ENCODE measurements around the gene C15orf62. TPM values are rescaled to one million over a fixed set of nuclear protein-coding genes. Genes with fewer than 3 reads are reported as not detected.

Gene C15orf62, protein sequence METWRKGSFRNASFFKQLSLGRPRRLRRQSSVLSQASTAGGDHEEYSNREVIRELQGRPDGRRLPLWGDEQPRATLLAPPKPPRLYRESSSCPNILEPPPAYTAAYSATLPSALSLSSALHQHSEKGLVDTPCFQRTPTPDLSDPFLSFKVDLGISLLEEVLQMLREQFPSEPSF
- 0.03 TPM in 1 of 2 replicates, not detected in the other for total RNA-seq (2014; rRNA removed; shearing (Covaris generic))

DNA sequence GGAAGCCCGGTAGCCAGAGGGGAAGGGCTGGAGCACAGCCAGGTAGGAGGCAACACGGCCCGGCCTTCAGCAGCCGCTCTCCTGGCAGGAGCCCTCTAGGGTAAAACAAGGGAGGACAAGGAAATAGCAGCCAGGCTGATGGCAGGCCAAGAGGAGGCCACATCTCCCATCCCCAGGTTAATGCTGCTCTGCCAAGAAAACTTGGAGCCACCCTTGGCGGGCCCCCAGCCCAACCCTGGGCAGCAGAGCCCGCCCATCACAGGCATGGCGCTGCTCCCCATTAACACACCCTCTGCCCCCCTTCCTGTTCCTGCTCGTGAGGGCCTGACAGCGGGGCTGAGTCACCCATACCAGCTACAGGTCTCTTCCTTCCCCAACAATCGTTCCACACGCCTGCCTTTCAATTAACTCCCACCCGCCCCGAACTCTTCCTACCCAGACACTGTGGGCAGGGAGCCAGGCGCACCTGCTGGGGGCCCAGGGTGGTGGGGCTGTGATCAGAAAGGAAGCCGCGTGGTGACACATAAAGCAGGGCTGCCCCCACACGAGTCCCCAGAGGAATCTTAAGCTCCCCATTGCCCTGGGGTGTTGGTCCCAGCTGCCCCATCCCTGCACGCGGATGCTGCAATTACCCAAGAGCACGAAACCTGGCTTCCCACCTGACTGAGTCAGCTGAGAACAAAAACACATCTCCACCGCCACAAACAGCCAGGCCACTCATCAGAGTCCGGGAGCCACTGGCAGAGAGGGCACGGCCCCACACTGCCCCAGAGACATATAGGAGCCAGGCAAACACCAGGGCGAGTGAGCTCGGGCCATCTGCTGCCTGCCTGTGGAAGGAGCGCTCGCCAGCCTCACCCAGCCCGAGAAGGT lies at the start of gene C15orf62:
Gene C15orf62 (plus strand): TSS at position 707 of the 873 bp plus-strand sequence. CDS start 516 bp downstream, outside the sequence.
- peaks cover 53% of the 10 kb centered on the region for H3K4me1 ChIP-seq (replicated peaks)
- peaks cover 58% of the 10 kb centered on the region for H3K36me3 ChIP-seq
- no peaks in the 10 kb centered on the region for H3K27me3 ChIP-seq (replicated peaks)
- no peak within 1 kb of the TSS for H3K4me3 ChIP-seq
- H3K27ac ChIP-seq = no peak within 1 kb of the TSS
- H3K9me3 ChIP-seq (replicated peaks) = no peaks in the 10 kb centered on the region
- DNase-seq (ENCODE audit: low read depth in 1 of 2, low spot score in 2 of 2) = no peak

DNA sequence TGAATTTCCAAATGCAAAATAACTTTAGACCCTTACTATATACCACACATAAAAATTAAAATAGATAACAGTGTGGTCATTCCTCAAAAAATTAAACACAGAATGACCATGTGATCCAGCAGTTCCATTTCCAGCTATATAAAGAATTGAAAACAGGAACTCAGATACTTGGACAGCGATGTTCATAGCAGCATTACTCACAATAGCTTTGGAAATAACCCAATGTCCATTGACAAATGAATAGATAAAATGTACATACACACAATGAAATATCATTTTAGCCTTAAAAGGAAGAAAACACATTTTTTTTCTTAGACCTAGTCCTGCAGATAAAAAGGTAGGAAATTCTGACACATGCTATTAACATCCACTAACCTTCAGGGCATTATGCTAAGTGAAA lies 48.1 kb upstream of the C15orf62 start:
- Histone ChIP-seq H3K27ac (no peak overlapping the region), H3K36me3 (peaks cover 63% of the 10 kb centered on the region), H3K4me3 (no peak overlapping the region), H3K4me1 (replicated peaks) (no peaks in the 10 kb centered on the region), H3K27me3 (replicated peaks) (no peaks in the 10 kb centered on the region), H3K9me3 (replicated peaks) (no peaks in the 10 kb centered on the region)
- no peak for DNase-seq (ENCODE audit: low read depth in 1 of 2, low spot score in 2 of 2)

DNA sequence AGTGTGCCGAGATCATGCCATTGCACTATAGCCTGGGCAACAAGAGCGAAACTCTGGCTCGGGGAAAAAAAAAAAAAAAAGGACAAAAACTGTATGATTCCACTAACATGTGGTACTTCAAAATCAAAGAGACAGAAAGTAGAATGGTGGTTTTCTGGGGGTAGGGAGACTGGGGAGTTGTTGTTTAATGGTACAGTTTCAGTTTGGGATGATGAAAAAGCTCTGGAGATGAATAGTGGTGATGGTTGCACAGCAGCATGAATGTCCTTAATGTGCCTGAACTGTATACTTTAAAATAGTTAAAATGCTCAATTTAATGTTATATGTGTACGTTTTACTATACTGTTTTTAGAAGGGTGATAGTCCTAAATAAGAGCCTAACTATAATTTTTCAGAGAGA lies 47.4 kb upstream of the C15orf62 start:
- Histone ChIP-seq H3K27me3 (replicated peaks) (no peaks in the 10 kb centered on the region), H3K4me1 (replicated peaks) (no peaks in the 10 kb centered on the region), H3K4me3 (no peak overlapping the region), H3K36me3 (peaks cover 58% of the 10 kb centered on the region), H3K9me3 (replicated peaks) (no peaks in the 10 kb centered on the region), H3K27ac (no peak overlapping the region)
- no peak for DNase-seq (ENCODE audit: low read depth in 1 of 2, low spot score in 2 of 2)

GRCh38 chr15:40722934-40723333 lies 46.8 kb upstream of the C15orf62 start:
- H3K36me3 ChIP-seq = peaks cover 54% of the 10 kb centered on the region
- H3K4me3 ChIP-seq = no peak overlapping the region
- H3K9me3 ChIP-seq (replicated peaks) = no peaks in the 10 kb centered on the region
- no peak for DNase-seq (ENCODE audit: low read depth in 1 of 2, low spot score in 2 of 2)
- no peak overlapping the region for H3K27ac ChIP-seq
- H3K27me3 ChIP-seq (replicated peaks) = no peaks in the 10 kb centered on the region
- no peaks in the 10 kb centered on the region for H3K4me1 ChIP-seq (replicated peaks)

- no peak for DNase-seq (ENCODE audit: low read depth in 1 of 2, low spot score in 2 of 2)
Measured at GRCh38 chr15:40723919-40724318, 45.9 kb upstream of the C15orf62 start.

GRCh38 chr15:40731034-40731433 lies 38.7 kb upstream of the C15orf62 start:
- Histone ChIP-seq H3K9me3 (replicated peaks) (no peaks in the 10 kb centered on the region), H3K4me3 (no peak overlapping the region), H3K27me3 (replicated peaks) (no peaks in the 10 kb centered on the region), H3K4me1 (replicated peaks) (no peaks in the 10 kb centered on the region), H3K27ac (no peak overlapping the region), H3K36me3 (peaks cover 77% of the 10 kb centered on the region)
- DNase-seq (ENCODE audit: low read depth in 1 of 2, low spot score in 2 of 2) = no peak

More at GRCh38 chr15:40723919-40724318, 45.9 kb upstream of the C15orf62 start:
- H3K4me3 ChIP-seq = no peak overlapping the region
- H3K36me3 ChIP-seq = peaks cover 56% of the 10 kb centered on the region
- no peak overlapping the region for H3K27ac ChIP-seq
- H3K4me1 ChIP-seq (replicated peaks) = no peaks in the 10 kb centered on the region
- H3K27me3 ChIP-seq (replicated peaks) = no peaks in the 10 kb centered on the region
- H3K9me3 ChIP-seq (replicated peaks) = no peaks in the 10 kb centered on the region

DNA sequence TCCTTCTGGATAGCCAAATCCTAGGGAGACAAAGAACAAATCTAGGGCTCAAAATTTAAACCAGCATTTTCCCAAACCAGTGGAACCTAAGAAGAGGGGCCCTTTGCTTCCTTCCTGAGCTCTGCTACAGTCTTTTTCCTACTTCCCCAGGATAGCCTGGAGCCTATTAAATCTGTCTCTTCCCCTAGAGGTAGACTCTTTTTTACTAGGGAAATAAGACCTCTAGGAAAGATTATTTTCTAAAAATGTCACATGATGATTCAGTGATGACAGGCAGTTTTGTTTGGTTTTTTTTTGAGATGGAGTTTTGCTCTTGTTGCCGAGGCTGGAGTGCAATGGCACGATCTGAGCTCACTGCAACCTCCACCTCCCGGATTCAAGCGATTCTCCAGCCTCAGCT lies 33.2 kb upstream of the C15orf62 start:
- Histone ChIP-seq H3K36me3 (peaks cover 98% of the 10 kb centered on the region), H3K4me1 (replicated peaks) (no peaks in the 10 kb centered on the region), H3K9me3 (replicated peaks) (no peaks in the 10 kb centered on the region), H3K27me3 (replicated peaks) (no peaks in the 10 kb centered on the region), H3K27ac (no peak overlapping the region), H3K4me3 (no peak overlapping the region)
- no peak for DNase-seq (ENCODE audit: low read depth in 1 of 2, low spot score in 2 of 2)

DNA sequence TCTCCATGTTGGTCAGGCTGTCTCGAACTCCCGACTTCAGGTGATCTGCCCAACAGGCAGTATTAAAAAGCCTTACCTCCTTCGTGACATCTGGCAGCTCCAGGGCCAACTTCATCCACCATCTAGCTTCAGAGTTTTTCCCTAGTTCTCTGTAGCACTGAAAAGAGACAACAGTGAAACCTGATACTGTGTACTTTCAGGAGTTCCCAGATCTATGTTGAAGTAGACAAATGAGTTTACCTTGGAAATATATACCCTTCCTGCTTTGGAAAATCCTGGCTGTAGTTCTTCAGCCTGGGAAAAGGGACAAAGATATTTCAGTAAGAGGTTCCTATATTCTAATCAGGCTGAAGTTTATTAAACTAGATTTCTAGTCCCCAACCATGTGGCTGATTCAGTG lies 32.7 kb upstream of the C15orf62 start:
- no peaks in the 10 kb centered on the region for H3K9me3 ChIP-seq (replicated peaks)
- H3K4me3 ChIP-seq = no peak overlapping the region
- no peaks in the 10 kb centered on the region for H3K4me1 ChIP-seq (replicated peaks)
- H3K27me3 ChIP-seq (replicated peaks) = no peaks in the 10 kb centered on the region
- DNase-seq (ENCODE audit: low read depth in 1 of 2, low spot score in 2 of 2) = no peak
- H3K27ac ChIP-seq = no peak overlapping the region
- peaks cover 98% of the 10 kb centered on the region for H3K36me3 ChIP-seq

- no peak overlapping the region for H3K27ac ChIP-seq
- DNase-seq (ENCODE audit: low read depth in 1 of 2, low spot score in 2 of 2) = no peak
- H3K36me3 ChIP-seq = peaks cover 98% of the 10 kb centered on the region
Measured at GRCh38 chr15:40739047-40739446, 30.7 kb upstream of the C15orf62 start.

DNA sequence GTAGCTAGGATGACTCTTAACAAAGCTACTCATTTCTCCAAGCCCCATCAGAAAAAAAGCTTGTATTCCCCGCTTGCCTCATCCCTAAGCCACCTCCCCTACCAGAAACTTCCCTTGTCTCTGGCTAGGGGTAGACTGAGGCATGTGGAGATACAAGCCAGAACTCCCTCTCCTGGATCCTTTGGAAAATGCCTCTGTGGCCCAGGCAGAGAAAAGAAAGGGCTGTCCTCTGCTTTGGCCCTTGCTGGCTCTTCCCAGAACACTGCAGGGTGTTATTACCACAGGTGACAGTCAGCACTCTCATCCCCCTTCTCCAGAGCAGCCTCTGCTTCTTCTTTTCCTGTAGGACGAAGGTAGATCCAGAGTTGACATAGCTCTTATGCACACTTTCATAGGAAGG lies 29.9 kb upstream of the C15orf62 start:
- H3K4me1 ChIP-seq (replicated peaks) = no peaks in the 10 kb centered on the region
- H3K27ac ChIP-seq = no peak overlapping the region
- DNase-seq (ENCODE audit: low read depth in 1 of 2, low spot score in 2 of 2) = no peak
- no peak overlapping the region for H3K4me3 ChIP-seq
- H3K9me3 ChIP-seq (replicated peaks) = no peaks in the 10 kb centered on the region
- H3K36me3 ChIP-seq = peaks cover 100% of the 10 kb centered on the region
- H3K27me3 ChIP-seq (replicated peaks) = no peaks in the 10 kb centered on the region

More at GRCh38 chr15:40739047-40739446, 30.7 kb upstream of the C15orf62 start:
- Histone ChIP-seq H3K4me3 (no peak overlapping the region), H3K27me3 (replicated peaks) (no peaks in the 10 kb centered on the region), H3K4me1 (replicated peaks) (no peaks in the 10 kb centered on the region), H3K9me3 (replicated peaks) (no peaks in the 10 kb centered on the region)

- H3K4me3 ChIP-seq = no peak overlapping the region
- no peak for DNase-seq (ENCODE audit: low read depth in 1 of 2, low spot score in 2 of 2)
- H3K4me1 ChIP-seq (replicated peaks) = no peaks in the 10 kb centered on the region
- H3K9me3 ChIP-seq (replicated peaks) = no peaks in the 10 kb centered on the region
- H3K36me3 ChIP-seq = peaks cover 83% of the 10 kb centered on the region
- H3K27ac ChIP-seq = no peak overlapping the region
- H3K27me3 ChIP-seq (replicated peaks) = no peaks in the 10 kb centered on the region
Measured at GRCh38 chr15:40743485-40743901, 26.3 kb upstream of the C15orf62 start.

GRCh38 chr15:40743921-40744814 lies 25.6 kb upstream of the C15orf62 start:
- Histone ChIP-seq H3K4me3 (no peak overlapping the region), H3K36me3 (peaks cover 79% of the 10 kb centered on the region), H3K27ac (no peak overlapping the region), H3K4me1 (replicated peaks) (no peaks in the 10 kb centered on the region), H3K27me3 (replicated peaks) (no peaks in the 10 kb centered on the region), H3K9me3 (replicated peaks) (no peaks in the 10 kb centered on the region)
- DNase-seq (ENCODE audit: low read depth in 1 of 2, low spot score in 2 of 2) = no peak

GRCh38 chr15:40744815-40745152 lies 25.0 kb upstream of the C15orf62 start:
- Histone ChIP-seq H3K4me3 (no peak overlapping the region), H3K27me3 (replicated peaks) (no peaks in the 10 kb centered on the region), H3K36me3 (peaks cover 79% of the 10 kb centered on the region), H3K9me3 (replicated peaks) (no peaks in the 10 kb centered on the region), H3K27ac (no peak overlapping the region), H3K4me1 (replicated peaks) (no peaks in the 10 kb centered on the region)
- no peak for DNase-seq (ENCODE audit: low read depth in 1 of 2, low spot score in 2 of 2)
